Smooth muscle cell of the umbilical artery (primary cell): Measurements from ENCODE around the gene ABCA9. TPM values are rescaled to one million over a fixed set of nuclear protein-coding genes. Genes with fewer than 3 reads are reported as not detected.

Experiments
- total RNA-seq: library from RNA; depleted of rRNA; stranded (reverse); fragments of >200 nt; gene quantifications from 2 replicates; pipeline ENCODE4 v1.2.3, GENCODE V29; 2014

The ABCA9 gene
- total RNA-seq: 1.8 TPM in 2 replicates

GRCh38 chr17:69060822-69061221 is at the start of gene ABCA9:
ABCA9 (minus strand) TSS chr17:69060927; CDS start chr17:69051126, 9,801 bp downstream.

GRCh38 chr17:68955181-68955841 is 105.4 kb downstream of the ABCA9 start, which contains the start of gene ABCA8:
ABCA8 (minus strand) TSS chr17:68955392; CDS start chr17:68942034, 13,358 bp downstream.

Other genes with a start within 250 kb of the ABCA9 start
- gene ABCA8, start 105.5 kb downstream of the ABCA9 start, total RNA-seq: 43.0 and 80.8 TPM in 2 replicates
- gene ABCA6, start 81.0 kb upstream of the ABCA9 start, total RNA-seq: 1.3 and 4.5 TPM in 2 replicates
- gene ABCA10, start 167.9 kb upstream of the ABCA9 start, total RNA-seq: 0.69 and 1.8 TPM in 2 replicates